Measurements from ENCODE around the gene MS4A12. TPM values are rescaled to one million over a fixed set of nuclear protein-coding genes. Genes with fewer than 3 reads are reported as not detected.
"Not testable (repeated sequence)": the region's sequence is repeated elsewhere in the genome, so short reads cannot be mapped to it uniquely, and the experiment has no call there.

MS4A12 gene
- total and polyA plus RNA-seq, 7 donors = 0.41 to 427 (median 379) TPM; not detected in 3

GRCh38 chr11:60500276-60500910, 7.8 kb downstream of the MS4A12 start:
- no peak overlapping the region for H3K4me3 ChIP-seq
- no peaks in the 10 kb centered on the region for H3K4me1 ChIP-seq
- WGBS, 2 donors = 30 to 62% methylated on average over 3 of the region's 3 CpGs
- no peaks in the 10 kb centered on the region for H3K36me3 ChIP-seq
- intact Hi-C loops (cut with DNase I) = no loop called here
- no peak overlapping the region for H3K27ac ChIP-seq
- no peak for DNase-seq
- H3K27me3 ChIP-seq = no peaks in the 10 kb centered on the region
- no peaks in the 10 kb centered on the region for H3K9me3 ChIP-seq
- TF ChIP-seq POLR2AphosphoS5 (IDR thresholded peaks at IDR 0.05) (no peak), POLR2A (IDR thresholded peaks at IDR 0.05) (no peak), CTCF (IDR thresholded peaks at IDR 0.05) (no peak)

- H3K4me3 ChIP-seq = no peak overlapping the region
- TF ChIP-seq CTCF (IDR thresholded peaks at IDR 0.05) (no peak), POLR2AphosphoS5 (IDR thresholded peaks at IDR 0.05) (no peak), EP300 (IDR thresholded peaks at IDR 0.05) (no peak), POLR2A (IDR thresholded peaks at IDR 0.05) (no peak)
- H3K9me3 ChIP-seq = no peaks in the 10 kb centered on the region
- H3K4me1 ChIP-seq = no peaks in the 10 kb centered on the region
- no peaks in the 10 kb centered on the region for H3K27me3 ChIP-seq
- intact Hi-C loops (cut with DNase I) = no loop called here
- WGBS, 2 donors = 18 to 50% methylated on average over 3 of the region's 3 CpGs
- H3K36me3 ChIP-seq = no peaks in the 10 kb centered on the region
- no peak for DNase-seq
- no peak overlapping the region for H3K27ac ChIP-seq
Measured at GRCh38 chr11:60502221-60502775, 9.7 kb downstream of the MS4A12 start.

- Histone ChIP-seq H3K27me3 (no peaks in the 10 kb centered on the region), H3K27ac (no peak overlapping the region), H3K4me3 (no peak overlapping the region), H3K36me3 (no peaks in the 10 kb centered on the region), H3K4me1 (no peaks in the 10 kb centered on the region), H3K9me3 (no peaks in the 10 kb centered on the region)
- TF ChIP-seq POLR2A (IDR thresholded peaks at IDR 0.05) (no peak), POLR2AphosphoS5 (IDR thresholded peaks at IDR 0.05) (no peak)
- no peak for DNase-seq
- WGBS, 2 donors = 51 to 75% methylated on average over 3 of the region's 3 CpGs
- intact Hi-C loops (cut with DNase I) = no loop called here
Measured at GRCh38 chr11:60504219-60504905, 11.8 kb downstream of the MS4A12 start.

GRCh38 chr11:60509609-60510008, 17.0 kb downstream of the MS4A12 start:
- H3K36me3 ChIP-seq; H3K27ac ChIP-seq; H3K27me3 ChIP-seq; H3K9me3 ChIP-seq; intact Hi-C loops (cut with DNase I); H3K4me3 ChIP-seq; H3K4me1 ChIP-seq; DNase-seq: not testable (repeated sequence)
- 82 to 83% methylated on average over 15 of the region's 15 CpGs for WGBS, 2 donors

- DNase-seq; H3K4me1 ChIP-seq; H3K27me3 ChIP-seq; intact Hi-C loops (cut with DNase I); H3K36me3 ChIP-seq; H3K4me3 ChIP-seq; H3K27ac ChIP-seq; H3K9me3 ChIP-seq: not testable (repeated sequence)
- WGBS, 2 donors = 95 to 97% methylated on average over 28 of the region's 28 CpGs
Measured at GRCh38 chr11:60510209-60510608, 17.6 kb downstream of the MS4A12 start.

GRCh38 chr11:60511393-60511792, 18.8 kb downstream of the MS4A12 start:
- intact Hi-C loops (cut with DNase I) = no loop called here
- no peak for TF ChIP-seq CTCF (IDR thresholded peaks at IDR 0.05)
- no peak for DNase-seq
- Histone ChIP-seq H3K36me3 (no peaks in the 10 kb centered on the region), H3K27me3 (no peaks in the 10 kb centered on the region), H3K27ac (no peak overlapping the region), H3K4me1 (no peaks in the 10 kb centered on the region), H3K4me3 (no peak overlapping the region), H3K9me3 (no peaks in the 10 kb centered on the region)
- 56 to 72% methylated on average over 6 of the region's 6 CpGs for WGBS, 2 donors
